D721Med (cell line): ENCODE measurements around the gene CEACAM16.

Experiments used
- DNase-seq: peaks from one replicate; pipeline ENCODE4 v3.0.0; 2011; ENCODE audit warnings: low spot score; ENCODE audit not compliant: insufficient read length
- FAIRE-seq: peaks from 2 replicates; lab custom pipeline; 2011; peaks lifted over from hg19 to GRCh38; lab: Jason Lieb, UNC
- CTCF ChIP-seq: IDR thresholded peaks from 2 replicates; pipeline ENCODE4 v1.5.1; 2012; ENCODE audit warnings: mild to moderate bottlenecking, control low read depth; ENCODE audit not compliant: insufficient read depth; ENCODE audit errors: missing control alignments

The CEACAM16 gene

GRCh38 chr19:44758596-44758995 is 59.6 kb downstream of the CEACAM16 start:
- DNase-seq (no peak), FAIRE-seq (no peak)
- TF ChIP-seq CTCF = no peak

- no peak for TF ChIP-seq CTCF
- FAIRE-seq (no peak), DNase-seq (no peak)
These were observed 60.3 kb downstream of the CEACAM16 start for GRCh38 chr19:44759083-44759804.
